ENCODE measurements around the gene TPRA1. TPM values are rescaled to one million over a fixed set of nuclear protein-coding genes. Genes with fewer than 3 reads are reported as not detected.
"Not testable (repeated sequence)": the region's sequence is repeated elsewhere in the genome, so short reads cannot be mapped to it uniquely, and the experiment has no call there.

TPRA1 gene
- total RNA-seq, 1 experiment from 2014 or later = 42.7 TPM

DNA sequence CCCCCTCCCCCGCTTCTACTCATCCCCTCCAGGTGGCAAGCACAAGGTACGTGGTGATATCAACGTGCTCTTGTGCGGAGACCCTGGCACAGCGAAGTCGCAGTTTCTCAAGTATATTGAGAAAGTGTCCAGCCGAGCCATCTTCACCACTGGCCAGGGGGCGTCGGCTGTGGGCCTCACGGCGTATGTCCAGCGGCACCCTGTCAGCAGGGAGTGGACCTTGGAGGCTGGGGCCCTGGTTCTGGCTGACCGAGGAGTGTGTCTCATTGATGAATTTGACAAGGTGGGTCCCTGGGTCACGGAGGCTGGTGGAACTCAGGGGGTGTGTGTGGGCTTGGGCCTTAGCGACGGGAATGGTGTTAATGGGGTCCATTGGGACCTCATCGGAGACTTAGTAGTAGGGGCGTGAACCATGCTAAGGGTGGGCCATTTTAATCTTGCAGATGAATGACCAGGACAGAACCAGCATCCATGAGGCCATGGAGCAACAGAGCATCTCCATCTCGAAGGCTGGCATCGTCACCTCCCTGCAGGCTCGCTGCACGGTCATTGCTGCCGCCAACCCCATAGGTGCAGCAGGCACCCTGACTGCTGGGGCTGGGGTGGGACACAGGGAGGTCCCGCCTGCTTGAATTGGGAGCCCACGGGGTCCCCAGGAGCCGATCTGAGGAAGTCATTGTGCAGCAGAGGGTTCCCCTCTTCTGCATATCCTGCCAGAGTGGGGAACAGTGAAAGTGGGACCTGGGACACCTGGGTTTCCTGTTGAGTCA lies 26.5 kb upstream of the TPRA1 start:
- no peak for DNase-seq (ENCODE audit: low spot score)

DNA sequence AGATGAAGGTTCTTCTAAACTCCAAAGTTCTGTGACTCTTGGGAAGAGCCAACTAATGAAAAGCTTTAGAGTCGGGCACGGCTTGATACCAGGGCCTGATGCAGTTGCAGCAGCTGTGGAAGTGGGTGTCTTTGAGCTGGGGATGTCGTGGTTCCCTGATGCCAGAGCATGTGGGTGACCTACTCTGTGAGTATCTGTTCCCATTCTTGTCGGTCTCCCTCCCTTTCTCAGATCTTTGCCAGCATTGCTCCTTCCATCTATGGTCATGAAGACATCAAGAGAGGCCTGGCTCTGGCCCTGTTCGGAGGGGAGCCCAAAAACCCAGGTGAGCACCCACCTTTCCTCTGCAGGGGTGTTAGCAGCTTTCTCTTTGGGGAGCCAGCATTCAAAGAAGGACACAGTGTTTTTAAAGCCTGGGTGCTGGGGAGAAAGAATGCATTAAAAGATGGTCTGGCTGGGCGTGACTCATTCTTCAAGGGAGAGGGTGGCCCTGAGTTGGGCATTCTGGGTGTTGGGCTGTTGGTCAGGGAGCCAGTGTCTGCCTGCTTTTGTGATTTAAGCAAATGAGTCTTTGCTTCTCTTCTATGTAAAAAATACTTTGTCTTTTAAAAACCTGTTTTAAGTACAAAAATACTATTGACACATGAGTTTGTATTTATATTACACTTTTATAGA lies 25.2 kb upstream of the TPRA1 start:
- DNase-seq (ENCODE audit: low spot score) = no peak

DNA sequence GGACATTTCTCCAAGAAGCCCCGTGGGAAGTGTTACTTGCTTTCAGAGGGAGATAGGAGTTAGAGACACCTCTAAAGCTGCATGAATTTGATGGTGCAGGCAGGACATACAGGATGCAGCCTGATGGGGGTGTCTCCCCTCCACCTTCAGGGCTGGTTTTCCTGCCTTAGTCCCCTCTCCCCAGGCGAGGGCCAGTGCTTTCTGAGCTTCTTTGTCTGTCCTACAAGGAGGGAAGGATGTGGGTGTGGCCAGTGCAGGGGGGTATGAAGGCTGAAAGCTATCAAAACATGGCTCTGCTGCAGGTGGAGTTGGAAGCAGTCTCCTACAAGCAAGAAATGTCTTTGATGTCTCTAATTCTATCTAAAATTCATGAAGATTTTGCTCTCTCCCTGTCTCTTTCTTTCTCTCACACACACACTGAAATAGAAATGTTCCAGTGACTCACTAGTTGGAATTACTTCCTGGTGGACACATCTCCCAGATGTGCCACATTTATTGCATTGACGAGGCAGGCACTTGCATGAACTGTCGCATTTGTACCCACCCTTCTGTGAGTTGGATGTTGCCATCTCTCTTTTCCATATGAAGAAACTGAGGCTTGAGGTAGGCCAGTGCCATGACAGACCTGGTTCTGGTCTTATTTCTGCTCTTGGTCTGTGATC lies 24.5 kb upstream of the TPRA1 start:
- no peak for DNase-seq (ENCODE audit: low spot score)

DNA sequence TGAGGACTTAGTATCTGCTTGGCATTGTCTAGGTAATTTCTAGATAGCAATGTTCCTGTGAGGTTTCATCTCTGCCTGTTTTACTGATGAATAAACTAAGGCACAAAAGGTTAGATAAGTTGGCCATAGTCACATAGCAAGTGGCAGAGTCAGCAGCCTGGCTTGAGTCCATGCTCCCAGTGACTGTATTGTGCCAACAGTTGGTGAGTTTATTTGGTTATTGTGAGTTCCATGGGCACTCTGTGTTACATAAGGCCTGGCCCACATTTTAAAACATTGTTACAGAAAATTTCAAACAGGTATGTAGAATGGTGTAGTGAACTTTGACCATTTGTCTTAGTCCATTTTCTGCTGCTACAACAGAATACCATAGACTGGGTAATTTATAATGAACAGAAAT lies 22.9 kb upstream of the TPRA1 start:
- DNase-seq (ENCODE audit: low spot score) = no peak

DNA sequence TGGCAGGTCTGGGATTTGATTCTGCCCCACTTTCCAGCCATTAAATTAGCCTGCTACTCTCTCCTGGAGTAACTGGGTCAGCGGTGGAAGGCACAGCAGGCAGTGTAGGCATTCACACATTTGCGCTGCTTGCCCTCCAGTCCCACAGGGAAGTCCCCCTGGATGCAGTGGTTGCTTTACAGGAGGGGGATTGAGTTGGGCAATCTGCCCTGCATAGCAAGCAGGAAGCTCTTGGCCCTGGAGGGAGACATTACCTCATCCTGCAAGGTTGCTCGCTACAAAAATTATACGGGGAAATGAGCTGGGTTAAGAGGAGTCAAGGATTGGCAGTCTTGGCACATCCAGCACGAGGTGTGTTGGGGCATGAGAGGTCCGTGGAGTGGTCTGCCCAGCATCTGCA lies 22.4 kb upstream of the TPRA1 start:
- DNase-seq (ENCODE audit: low spot score) = no peak

DNA sequence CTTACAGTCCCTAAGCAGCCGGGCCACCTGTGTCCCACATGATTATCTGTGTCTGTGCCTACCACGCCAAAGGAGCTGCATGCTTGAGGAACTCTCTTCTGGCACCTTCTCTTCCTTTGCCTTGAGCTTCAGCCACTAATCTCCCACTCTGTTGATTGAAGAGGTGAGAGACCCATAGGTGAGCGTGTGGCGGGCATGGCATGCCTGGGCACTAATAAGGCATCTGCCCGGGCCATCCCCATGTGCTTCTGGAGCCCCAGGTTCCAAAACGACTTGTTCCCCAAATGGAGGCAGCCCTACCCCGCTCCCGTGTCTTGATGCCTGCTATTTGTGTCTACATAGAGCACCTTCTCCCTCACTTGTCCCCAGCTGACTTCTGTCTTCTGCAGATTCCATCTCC lies 20.7 kb upstream of the TPRA1 start:
- DNase-seq (ENCODE audit: low spot score) = no peak

DNA sequence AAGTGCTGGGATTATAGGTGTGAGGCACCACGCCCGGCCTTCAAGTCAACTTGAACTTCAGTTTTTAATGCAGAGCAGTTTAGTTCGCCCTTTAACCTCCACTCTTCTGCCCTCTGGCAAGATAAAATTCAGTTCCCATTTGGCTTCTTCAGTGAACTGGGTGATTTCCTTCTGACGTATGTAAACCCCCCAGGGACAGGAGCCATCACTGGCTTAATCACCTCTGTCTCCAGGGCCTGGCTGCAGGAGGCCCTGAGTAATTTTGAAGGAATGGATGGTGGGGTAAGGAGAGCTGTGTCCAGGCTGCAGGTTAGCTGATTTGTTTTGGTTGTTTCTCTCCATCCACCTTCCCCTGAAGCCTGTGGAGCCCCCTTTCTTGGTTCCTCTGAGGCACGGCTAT lies 19.6 kb upstream of the TPRA1 start:
- DNase-seq (ENCODE audit: low spot score) = no peak

DNA sequence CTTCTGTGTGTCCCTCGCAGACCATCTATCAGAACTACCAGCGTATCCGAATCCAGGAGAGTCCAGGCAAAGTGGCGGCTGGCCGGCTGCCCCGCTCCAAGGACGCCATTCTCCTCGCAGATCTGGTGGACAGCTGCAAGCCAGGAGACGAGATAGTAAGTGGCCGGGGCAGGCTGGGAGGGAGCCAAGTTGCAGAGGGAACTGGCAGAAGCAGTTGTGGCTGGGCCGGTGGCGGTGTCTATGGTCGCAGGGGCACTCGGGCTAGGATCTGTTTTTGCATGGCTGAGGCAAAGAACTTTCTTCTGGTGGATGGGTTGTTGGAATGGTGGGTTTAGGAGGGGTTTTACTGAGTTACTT lies 17.8 kb upstream of the TPRA1 start:
- DNase-seq (ENCODE audit: low spot score) = no peak

DNA sequence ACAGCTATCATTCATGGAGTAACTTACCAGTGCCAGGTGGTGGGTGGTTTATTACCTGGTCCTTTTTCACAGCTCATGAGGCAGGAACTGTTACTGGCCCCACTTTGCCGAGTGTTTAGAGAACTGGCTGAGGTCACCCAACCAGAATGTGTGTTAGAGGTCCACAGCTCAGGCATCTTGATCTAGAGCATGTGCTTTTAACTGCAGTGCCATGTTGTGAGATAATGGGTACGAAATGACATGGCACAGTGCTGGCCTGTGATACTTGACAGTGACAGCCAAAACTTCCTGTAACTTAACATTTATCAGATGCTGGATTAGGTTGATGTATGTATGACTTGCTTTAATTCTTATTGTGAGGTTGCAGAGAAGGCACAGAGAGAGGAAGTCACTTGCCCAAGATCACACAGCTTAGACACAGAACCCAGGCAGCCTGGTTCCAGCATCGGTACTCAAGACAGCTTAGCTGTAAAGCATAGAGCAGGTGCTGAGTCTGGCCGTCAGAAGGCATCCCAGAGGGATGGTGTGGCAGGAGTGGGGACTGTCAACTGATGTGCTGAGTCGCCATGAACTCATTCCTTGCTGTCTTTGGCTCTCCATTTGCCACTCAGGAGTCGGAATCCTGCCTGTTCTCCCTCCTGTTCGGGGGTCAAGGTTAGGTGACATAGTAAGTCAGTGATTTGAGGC lies 17.3 kb upstream of the TPRA1 start:
- DNase-seq (ENCODE audit: low spot score) = no peak

DNA sequence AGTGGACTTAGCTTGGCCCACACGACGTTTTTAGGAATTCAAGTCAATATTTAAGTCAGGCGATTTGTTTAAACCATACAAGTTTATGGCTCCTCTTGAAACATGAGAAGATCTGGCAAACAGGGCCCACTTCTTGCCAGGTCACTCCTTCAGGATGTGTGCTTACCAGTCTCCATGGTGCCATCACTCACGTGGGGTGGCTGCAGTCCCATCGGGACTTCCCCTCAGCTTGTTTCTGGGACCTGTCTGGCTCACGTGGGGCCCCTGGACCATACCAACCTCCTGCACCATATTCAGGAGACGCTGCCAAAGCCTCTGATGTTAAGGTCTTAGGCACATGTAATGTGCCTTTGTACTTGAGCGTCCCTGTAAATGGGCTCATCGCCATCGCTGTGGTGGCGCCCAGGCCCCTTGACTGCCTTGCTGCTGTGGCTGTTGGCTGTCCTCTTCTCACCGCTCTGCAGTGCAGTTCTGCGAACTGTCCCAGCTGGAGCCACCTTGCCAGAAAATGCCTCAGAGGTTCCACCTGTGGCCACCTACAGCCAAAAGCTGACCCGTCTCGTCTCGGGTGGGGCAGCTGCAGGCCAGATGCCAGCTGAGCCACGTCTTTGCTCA lies 16.6 kb upstream of the TPRA1 start:
- DNase-seq (ENCODE audit: low spot score) = no peak

DNA sequence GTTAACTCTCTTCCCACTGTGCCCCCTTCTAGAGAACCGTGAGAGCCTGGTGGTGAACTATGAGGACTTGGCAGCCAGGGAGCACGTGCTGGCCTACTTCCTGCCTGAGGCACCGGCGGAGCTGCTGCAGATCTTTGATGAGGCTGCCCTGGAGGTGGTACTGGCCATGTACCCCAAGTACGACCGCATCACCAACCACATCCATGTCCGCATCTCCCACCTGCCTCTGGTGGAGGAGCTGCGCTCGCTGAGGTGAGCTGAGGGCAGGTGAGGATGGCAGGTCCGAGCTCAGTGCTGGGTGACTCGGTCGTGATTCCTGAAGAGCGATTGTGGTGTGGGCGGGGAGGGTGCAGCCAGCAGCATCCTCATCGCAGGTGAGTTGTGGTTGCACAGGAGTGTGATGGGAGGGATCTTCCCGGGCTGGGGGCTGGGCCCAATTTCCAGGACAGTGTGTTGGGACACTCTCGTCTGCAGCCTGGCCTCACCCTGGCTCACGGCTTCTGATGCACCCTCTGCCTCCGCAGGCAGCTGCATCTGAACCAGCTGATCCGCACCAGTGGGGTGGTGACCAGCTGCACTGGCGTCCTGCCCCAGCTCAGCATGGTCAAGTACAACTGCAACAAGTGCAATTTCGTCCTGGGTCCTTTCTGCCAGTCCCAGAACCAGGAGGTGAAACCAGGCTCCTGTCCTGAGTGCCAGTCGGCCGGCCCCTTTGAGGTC lies 15.7 kb upstream of the TPRA1 start:
- no peak for DNase-seq (ENCODE audit: low spot score)

DNA sequence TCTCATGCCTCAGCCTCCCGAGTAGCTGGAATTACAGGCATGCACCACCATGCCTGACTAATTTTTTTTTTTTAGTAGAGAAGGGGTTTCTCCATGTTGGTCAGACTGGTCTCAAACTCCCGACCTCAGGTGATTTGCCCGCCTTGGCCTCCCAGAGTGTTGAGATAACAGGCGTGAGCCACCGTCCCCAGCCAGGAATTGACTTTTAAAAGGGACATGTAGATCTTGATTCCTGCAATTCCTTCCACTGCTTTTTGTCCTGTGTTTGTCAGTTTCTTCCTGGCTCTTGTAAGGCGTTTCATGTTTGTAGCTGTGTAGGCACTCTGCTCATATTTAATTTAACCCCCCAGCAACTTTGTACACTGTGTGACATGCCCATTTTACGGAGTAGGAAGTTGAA lies 15.0 kb upstream of the TPRA1 start:
- DNase-seq (ENCODE audit: low spot score) = not testable (repeated sequence)

DNA sequence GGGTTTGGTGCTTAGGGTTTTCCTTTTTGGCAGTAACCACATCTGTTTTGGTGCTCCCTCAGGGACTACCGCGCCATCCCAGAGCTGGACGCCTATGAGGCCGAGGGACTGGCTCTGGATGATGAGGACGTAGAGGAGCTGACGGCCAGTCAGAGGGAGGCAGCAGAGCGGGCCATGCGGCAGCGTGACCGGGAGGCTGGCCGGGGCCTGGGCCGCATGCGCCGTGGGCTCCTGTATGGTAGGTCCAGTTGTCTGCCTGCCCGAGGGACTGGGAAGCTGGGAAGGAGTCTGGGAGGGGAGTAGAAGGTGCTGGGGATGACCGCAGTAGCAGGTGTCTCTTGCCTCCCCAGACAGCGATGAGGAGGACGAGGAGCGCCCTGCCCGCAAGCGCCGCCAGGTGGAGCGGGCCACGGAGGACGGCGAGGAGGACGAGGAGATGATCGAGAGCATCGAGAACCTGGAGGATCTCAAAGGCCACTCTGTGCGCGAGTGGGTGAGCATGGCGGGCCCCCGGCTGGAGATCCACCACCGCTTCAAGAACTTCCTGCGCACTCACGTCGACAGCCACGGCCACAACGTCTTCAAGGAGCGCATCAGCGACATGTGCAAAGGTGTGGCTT lies 14.1 kb upstream of the TPRA1 start:
- no peak for DNase-seq (ENCODE audit: low spot score)

DNA sequence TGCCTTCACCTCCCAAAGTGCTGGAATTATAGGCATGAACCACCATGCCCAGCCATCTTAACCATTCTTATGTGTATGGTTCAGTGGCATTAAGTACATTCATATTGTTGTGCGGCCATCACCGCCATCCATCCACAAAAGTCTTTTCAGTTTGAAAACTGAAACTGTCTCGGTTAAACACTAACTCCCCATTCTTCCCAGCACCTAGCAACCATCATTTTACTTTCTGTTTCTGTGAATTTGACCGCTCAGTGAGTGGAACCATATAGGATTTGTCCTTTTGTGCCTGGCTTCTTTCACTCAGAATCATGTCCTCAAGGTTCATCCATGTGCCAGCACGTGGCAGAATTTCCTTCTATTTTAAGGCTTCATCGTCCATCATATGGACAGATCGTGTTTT lies 13.5 kb upstream of the TPRA1 start:
- no peak for DNase-seq (ENCODE audit: low spot score)

DNA sequence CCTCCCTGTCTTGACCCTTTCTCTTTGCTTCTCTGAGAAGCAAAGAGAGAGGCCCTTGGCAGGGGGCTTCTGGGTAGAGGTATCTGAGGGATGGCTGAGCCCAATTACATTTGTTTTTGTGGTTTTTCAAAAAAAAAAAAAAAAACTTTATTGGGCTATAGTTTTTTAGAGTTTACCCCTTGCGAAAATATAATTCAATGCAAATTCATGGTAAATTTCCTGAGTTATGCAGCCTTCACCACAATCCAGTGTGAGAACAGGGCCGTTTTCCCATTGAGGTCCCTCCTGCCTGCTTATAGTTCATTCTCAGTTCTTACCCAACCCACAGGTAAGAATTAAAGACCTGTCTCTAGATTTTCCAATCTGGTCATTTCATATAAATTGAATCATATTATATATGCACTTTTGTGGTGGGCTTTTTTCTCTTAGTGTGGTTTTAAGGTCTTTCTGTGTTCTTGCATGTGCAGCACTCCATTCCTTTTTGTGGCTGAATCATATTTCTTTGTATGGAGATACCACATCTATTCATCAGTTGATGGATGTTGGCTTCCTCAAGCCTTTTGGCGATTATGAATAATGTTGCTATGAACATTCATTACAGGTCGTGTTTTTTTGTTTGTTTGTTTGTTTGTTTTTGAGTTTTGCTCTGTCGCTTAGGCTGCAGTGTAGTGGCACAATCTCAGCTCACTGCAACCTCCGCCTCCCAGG lies 10.4 kb upstream of the TPRA1 start:
- no peak for DNase-seq (ENCODE audit: low spot score)

DNA sequence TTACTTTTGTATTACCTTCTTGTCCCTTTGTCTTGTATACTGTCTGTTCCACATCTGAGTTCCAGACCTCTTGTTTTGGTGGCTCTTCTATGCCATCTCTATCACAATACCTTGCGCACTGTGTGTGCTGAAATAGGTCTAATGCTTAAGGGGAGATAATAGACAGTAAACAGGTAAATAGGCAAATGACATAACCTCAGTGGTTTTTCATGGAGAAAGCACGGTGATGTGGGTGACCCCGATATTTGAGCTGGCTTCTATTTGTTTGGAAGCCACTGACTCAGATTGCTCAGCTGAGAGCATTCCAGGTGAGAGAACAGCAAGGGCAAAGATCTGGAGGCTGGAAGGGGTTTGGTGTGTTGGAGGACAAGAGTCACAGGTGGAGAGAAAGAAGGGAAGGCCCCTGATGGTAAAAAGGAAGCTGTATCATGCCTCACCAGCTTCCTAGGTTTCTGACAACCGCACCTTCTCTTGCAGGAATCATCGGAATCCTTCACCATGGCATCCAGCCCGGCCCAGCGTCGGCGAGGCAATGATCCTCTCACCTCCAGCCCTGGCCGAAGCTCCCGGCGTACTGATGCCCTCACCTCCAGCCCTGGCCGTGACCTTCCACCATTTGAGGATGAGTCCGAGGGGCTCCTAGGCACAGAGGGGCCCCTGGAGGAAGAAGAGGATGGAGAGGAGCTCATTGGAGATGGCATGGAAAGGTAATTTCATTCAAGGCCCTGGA lies 8.5 kb upstream of the TPRA1 start:
- DNase-seq (ENCODE audit: low spot score) = no peak

DNA sequence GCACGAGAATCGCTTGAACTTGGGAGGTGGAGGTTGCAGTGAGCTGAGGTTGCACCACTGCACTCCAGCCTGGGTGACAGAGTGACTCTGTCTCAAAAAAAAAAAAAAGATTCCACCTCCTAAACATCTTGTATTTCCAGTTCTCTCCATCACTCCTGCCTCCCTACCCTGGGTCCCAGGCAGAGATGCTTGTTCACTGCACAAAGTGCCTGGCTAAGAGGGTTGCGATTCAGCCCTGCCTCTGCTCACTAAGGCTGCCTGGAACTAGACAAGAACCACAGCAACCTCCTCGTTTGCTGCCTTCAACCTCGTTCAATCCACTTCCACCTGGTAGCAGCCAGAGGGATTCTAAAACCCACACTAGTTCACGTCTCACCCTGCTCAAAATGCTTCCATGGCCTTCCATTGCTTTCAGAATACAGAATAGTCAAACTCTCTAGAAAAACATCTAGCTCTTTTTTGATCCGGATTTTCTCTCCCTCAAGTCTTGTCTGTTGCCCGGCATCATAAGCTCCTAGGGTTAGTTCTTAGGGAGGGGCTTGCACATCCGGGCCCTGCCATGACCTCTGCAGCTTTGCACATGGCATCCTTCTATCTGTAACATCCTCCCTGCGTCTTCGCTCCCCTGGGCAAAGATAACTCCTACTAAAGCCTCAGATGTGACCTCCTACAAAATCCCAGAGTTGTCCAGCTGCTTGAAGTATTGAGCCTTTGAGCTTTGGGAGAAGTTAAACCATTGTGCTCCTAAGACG lies 6.7 kb upstream of the TPRA1 start:
- no peak for DNase-seq (ENCODE audit: low spot score)

DNA sequence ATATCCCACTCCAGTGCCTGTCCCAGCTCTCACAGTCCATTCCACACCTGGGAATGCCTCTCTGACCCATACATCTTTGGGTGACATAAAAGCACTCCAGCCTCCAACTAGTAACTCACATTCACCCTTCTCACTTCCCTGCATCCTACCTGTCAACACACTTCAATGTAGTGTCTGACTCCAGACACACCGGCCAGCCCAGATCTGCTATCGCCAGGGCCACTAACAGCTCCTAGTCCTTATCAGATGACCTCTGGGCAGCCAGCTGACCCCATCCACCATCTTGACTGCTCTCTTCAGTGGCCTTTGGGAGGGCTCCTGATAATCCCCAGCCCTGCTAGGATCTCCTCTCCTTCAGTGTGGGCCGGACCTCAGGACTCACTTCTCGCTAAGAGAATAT lies 4.8 kb upstream of the TPRA1 start:
- no peak for DNase-seq (ENCODE audit: low spot score)

DNA sequence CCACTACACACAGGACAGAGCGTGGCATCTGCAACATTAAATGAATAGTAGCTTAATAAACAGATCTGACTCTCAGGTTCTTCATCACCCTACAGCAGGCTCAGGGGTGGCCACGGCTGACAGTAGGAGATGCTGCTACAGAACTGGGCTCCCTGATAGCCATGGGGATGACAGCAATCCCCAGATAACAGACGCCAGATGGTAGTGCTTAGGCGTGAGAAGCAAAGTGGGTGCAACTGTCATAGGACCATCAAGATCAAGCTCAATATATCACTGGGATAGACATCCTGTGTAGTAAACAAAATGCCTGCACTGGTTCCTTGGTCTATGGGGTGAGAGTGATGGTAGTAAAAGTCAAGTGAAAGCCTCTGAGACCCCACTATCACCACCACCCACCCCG lies 2.6 kb upstream of the TPRA1 start:
- DNase-seq (ENCODE audit: low spot score) = no peak
